Thyroid gland (tissue), 4 donors: Measurements from ENCODE around the gene DLL1.

Source experiments
- POLR2A ChIP-seq, 2 donors: fragments of 450-650 bp; IDR thresholded peaks; one replicate each; pipeline ENCODE4 v1.6.1; 2017; ENCODE audit warnings: antibody characterized with exemption in 2 of 2, mild to moderate bottlenecking in 2 of 2, moderate library complexity in 1 of 2
- TF ChIP-seq, protein P1 (sequence below), 6 experiments: fragments of 200-600 bp in 3 of 6; fragments of 450-650 bp in 3 of 6; sonication (generic) in 3 of 6; IDR thresholded peaks; one replicate each; pipeline ENCODE4 v1.5.1; 2016 to 2019; ENCODE audit warnings: antibody characterized with exemption in 6 of 6, mild to moderate bottlenecking in 2 of 6, inconsistent platforms in 1 of 6, moderate library complexity in 1 of 6

- TF ChIP-seq, protein P1, sequence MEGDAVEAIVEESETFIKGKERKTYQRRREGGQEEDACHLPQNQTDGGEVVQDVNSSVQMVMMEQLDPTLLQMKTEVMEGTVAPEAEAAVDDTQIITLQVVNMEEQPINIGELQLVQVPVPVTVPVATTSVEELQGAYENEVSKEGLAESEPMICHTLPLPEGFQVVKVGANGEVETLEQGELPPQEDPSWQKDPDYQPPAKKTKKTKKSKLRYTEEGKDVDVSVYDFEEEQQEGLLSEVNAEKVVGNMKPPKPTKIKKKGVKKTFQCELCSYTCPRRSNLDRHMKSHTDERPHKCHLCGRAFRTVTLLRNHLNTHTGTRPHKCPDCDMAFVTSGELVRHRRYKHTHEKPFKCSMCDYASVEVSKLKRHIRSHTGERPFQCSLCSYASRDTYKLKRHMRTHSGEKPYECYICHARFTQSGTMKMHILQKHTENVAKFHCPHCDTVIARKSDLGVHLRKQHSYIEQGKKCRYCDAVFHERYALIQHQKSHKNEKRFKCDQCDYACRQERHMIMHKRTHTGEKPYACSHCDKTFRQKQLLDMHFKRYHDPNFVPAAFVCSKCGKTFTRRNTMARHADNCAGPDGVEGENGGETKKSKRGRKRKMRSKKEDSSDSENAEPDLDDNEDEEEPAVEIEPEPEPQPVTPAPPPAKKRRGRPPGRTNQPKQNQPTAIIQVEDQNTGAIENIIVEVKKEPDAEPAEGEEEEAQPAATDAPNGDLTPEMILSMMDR (IDR thresholded peaks at IDR 0.05): no peak
- TF ChIP-seq POLR2A (IDR thresholded peaks at IDR 0.05): no peak
Observed at GRCh38 chr6:170279977-170280688, 10.7 kb downstream of the DLL1 start.
